AG04450 (cell line): Measurements from ENCODE around the gene PHF21B. TPM values are rescaled to one million over a fixed set of nuclear protein-coding genes. Genes with fewer than 3 reads are reported as not detected.

Experiments used
- CTCF ChIA-PET: fragments of 300-600, 350-600 bp; formaldehyde crosslinking; extraction: SDS; loops from one replicate; lab custom pipeline; 2022; ENCODE audit warnings: antibody characterized with exemption, inconsistent platforms; lab: Charles Lee
- POLR2A ChIA-PET: fragments of 350-600 bp; formaldehyde crosslinking; extraction: SDS; loops from one replicate; lab custom pipeline; 2021; ENCODE audit warnings: antibody characterized with exemption, inconsistent platforms; lab: Yijun Ruan, JAX
- DNase-seq: peaks from one replicate; pipeline ENCODE4 v3.0.0-alpha.2; 2011; ENCODE audit warnings: low read depth, low spot score
- H3K27ac ChIP-seq: one replicate; pipeline ENCODE4 v1.5.1; 2012; ENCODE audit warnings: low read depth, low read length, control low read depth
- H3K27me3 ChIP-seq: one replicate; pipeline ENCODE4 v1.6.0; 2012; ENCODE audit warnings: low read length; ENCODE audit not compliant: control insufficient read depth, insufficient read depth
- H3K4me3 ChIP-seq: 2 replicates; pipeline ENCODE4 v1.5.1; 2011; ENCODE audit warnings: mild to moderate bottlenecking, low read depth, low read length, control low read depth
- H3K9me3 ChIP-seq: 2 replicates; pipeline ENCODE4 v1.5.1; 2012; ENCODE audit warnings: low read length; ENCODE audit not compliant: control insufficient read depth, insufficient read depth
- CTCF ChIP-seq: IDR thresholded peaks from 2 replicates; pipeline ENCODE4 v1.5.1; 2011; ENCODE audit warnings: low read depth, low read length, control low read depth, inconsistent platforms
- polyA plus RNA-seq: library from polyadenylated mRNA; depleted of rRNA; stranded (reverse); fragments of >200 nt; gene quantifications from 2 replicates; pipeline ENCODE4 v1.2.3, GENCODE V29; 2011

Gene PHF21B
- polyA plus RNA-seq, 1 experiment: not detected

GRCh38 chr22:44893731-44894080, 116.1 kb downstream of the PHF21B start:
- no peak for TF ChIP-seq CTCF
- ChIA-PET CTCF (no interaction called here), POLR2A (no interaction called here)
- H3K27ac ChIP-seq: no peak overlapping the region
- no peak overlapping the region for H3K4me3 ChIP-seq
- H3K27me3 ChIP-seq: no peaks in the 10 kb centered on the region
- H3K9me3 ChIP-seq: no peaks in the 10 kb centered on the region; the same call in 1 of the 2 replicates
- no peak for DNase-seq

GRCh38 chr22:44892803-44893730, 116.7 kb downstream of the PHF21B start:
- Histone ChIP-seq H3K27me3 (no peaks in the 10 kb centered on the region), H3K27ac (no peak overlapping the region), H3K9me3 (no peaks in the 10 kb centered on the region; the same call in 1 of the 2 replicates), H3K4me3 (no peak overlapping the region)
- no peak for TF ChIP-seq CTCF
- CTCF ChIA-PET: no interaction called here
- no peak for DNase-seq
- POLR2A ChIA-PET: no interaction called here

- H3K27ac ChIP-seq: no peak overlapping the region
- DNase-seq: no peak
- ChIA-PET CTCF (no interaction called here), POLR2A (no interaction called here)
- H3K9me3 ChIP-seq: no peaks in the 10 kb centered on the region; the same call in 1 of the 2 replicates
- no peak for TF ChIP-seq CTCF
- no peak overlapping the region for H3K4me3 ChIP-seq
- no peaks in the 10 kb centered on the region for H3K27me3 ChIP-seq
Measured at GRCh38 chr22:44892243-44892642, 117.6 kb downstream of the PHF21B start.

- TF ChIP-seq CTCF: no peak
- H3K27me3 ChIP-seq: no peaks in the 10 kb centered on the region
- DNase-seq: no peak
- no peak overlapping the region for H3K4me3 ChIP-seq
- no peaks in the 10 kb centered on the region; the same call in 1 of the 2 replicates for H3K9me3 ChIP-seq
- POLR2A ChIA-PET: no interaction called here
- CTCF ChIA-PET: no interaction called here
- H3K27ac ChIP-seq: no peak overlapping the region
Measured at GRCh38 chr22:44891791-44892190, 118.0 kb downstream of the PHF21B start.

- no peaks in the 10 kb centered on the region; the same call in 1 of the 2 replicates for H3K9me3 ChIP-seq
- H3K27ac ChIP-seq: no peak overlapping the region
- H3K27me3 ChIP-seq: no peaks in the 10 kb centered on the region
- TF ChIP-seq CTCF: no peak
- ChIA-PET CTCF (no interaction called here), POLR2A (no interaction called here)
- no peak overlapping the region for H3K4me3 ChIP-seq
- no peak for DNase-seq
Measured at GRCh38 chr22:44891293-44891747, 118.5 kb downstream of the PHF21B start.
